D721Med (cell line): ENCODE measurements around the gene TP53TG5.

Experiments used
- DNase-seq: peaks from one replicate; pipeline ENCODE4 v3.0.0; 2011; ENCODE audit warnings: low spot score; ENCODE audit not compliant: insufficient read length
- FAIRE-seq: peaks from 2 replicates; lab custom pipeline; 2011; peaks lifted over from hg19 to GRCh38; lab: Jason Lieb, UNC
- CTCF ChIP-seq: IDR thresholded peaks from 2 replicates; pipeline ENCODE4 v1.5.1; 2012; ENCODE audit warnings: mild to moderate bottlenecking, control low read depth; ENCODE audit not compliant: insufficient read depth; ENCODE audit errors: missing control alignments

Gene TP53TG5

GRCh38 chr20:45372646-45373352, 5.3 kb downstream of the TP53TG5 start:
- DNase-seq (no peak), FAIRE-seq (no peak)
- TF ChIP-seq CTCF: no peak

GRCh38 chr20:45372241-45372640, 5.9 kb downstream of the TP53TG5 start:
- FAIRE-seq: no peak
- DNase-seq: no peak
- no peak for TF ChIP-seq CTCF

GRCh38 chr20:45370571-45371160, 7.5 kb downstream of the TP53TG5 start:
- no peak for TF ChIP-seq CTCF
- FAIRE-seq (no peak), DNase-seq (no peak)

- no peak for FAIRE-seq
- no peak for TF ChIP-seq CTCF
- DNase-seq: no peak
Observed at GRCh38 chr20:45368221-45368980, 9.7 kb downstream of the TP53TG5 start.

GRCh38 chr20:45367126-45367525, 11.0 kb downstream of the TP53TG5 start:
- DNase-seq: no peak
- no peak for TF ChIP-seq CTCF
- FAIRE-seq: no peak

- TF ChIP-seq CTCF: no peak
- no peak for DNase-seq
- FAIRE-seq: no peak
Observed at GRCh38 chr20:45366631-45367030, 11.5 kb downstream of the TP53TG5 start.
